HepG2 (cell line): ENCODE data around the gene LRRN4CL. TPM values are rescaled to one million over a fixed set of nuclear protein-coding genes. Genes with fewer than 3 reads are reported as not detected.
A peak's percentile ranks its signal among the peaks of the same experiment; 100 is the strongest.

ENCODE experiments used
- ARID2 ChIP-seq: sonication (generic); formaldehyde crosslinking; IDR thresholded peaks from 2 replicates; pipeline ENCODE4 v1.8.1; 2022; ENCODE audit warnings: mild to moderate bottlenecking, missing genetic modification reagents, borderline replicate concordance
- CREM ChIP-seq, 2 experiments: sonication (generic) in 1 of 2; formaldehyde crosslinking in 1 of 2; IDR thresholded peaks; 2 replicates each; pipeline versions ENCODE4 v1.4.0 to v1.6.1; 2016 to 2020; ENCODE audit warnings: antibody characterized with exemption in 1 of 2, mild to moderate bottlenecking in 1 of 2, missing genetic modification reagents in 1 of 2
- DMAP1 ChIP-seq: IDR thresholded peaks from 2 replicates; pipeline ENCODE4 v1.6.1; 2016
- FOSL1 ChIP-seq: sonication (generic); formaldehyde crosslinking; IDR thresholded peaks from 2 replicates; pipeline ENCODE4 v1.9.0; 2021; ENCODE audit warnings: missing genetic modification reagents, borderline replicate concordance
- MIXL1 ChIP-seq: IDR thresholded peaks from 2 replicates; pipeline ENCODE4 v1.6.1; 2016
- NAIF1 ChIP-seq: sonication (generic); formaldehyde crosslinking; IDR thresholded peaks from 2 replicates; pipeline ENCODE4 v1.5.0; 2020; ENCODE audit warnings: mild to moderate bottlenecking, missing genetic modification reagents, borderline replicate concordance
- PAF1 ChIP-seq: IDR thresholded peaks from 2 replicates; pipeline ENCODE4 v1.6.1; 2016; ENCODE audit warnings: missing genetic modification reagents, missing compliant biosample characterization
- RELA ChIP-seq: sonication (generic); formaldehyde crosslinking; IDR thresholded peaks from 2 replicates; pipeline ENCODE4 v1.4.0; 2020; ENCODE audit warnings: missing genetic modification reagents
- RXRB ChIP-seq: IDR thresholded peaks from 2 replicates; pipeline ENCODE4 v1.6.1; 2016; ENCODE audit warnings: borderline replicate concordance, missing genetic modification reagents, missing compliant biosample characterization
- SIX1 ChIP-seq: sonication (generic); formaldehyde crosslinking; IDR thresholded peaks from 2 replicates; pipeline ENCODE4 v1.4.0; 2020; ENCODE audit warnings: missing genetic modification reagents, borderline replicate concordance
- SMYD3 ChIP-seq: sonication (generic); formaldehyde crosslinking; IDR thresholded peaks from 2 replicates; pipeline ENCODE4 v1.8.1; 2023; ENCODE audit warnings: mild to moderate bottlenecking, missing genetic modification reagents
- SNAPC2 ChIP-seq: sonication (generic); formaldehyde crosslinking; IDR thresholded peaks from 2 replicates; pipeline ENCODE4 v1.8.1; 2022; ENCODE audit warnings: mild to moderate bottlenecking, missing genetic modification reagents
- ZNF570 ChIP-seq: sonication (generic); formaldehyde crosslinking; IDR thresholded peaks from 2 replicates; pipeline ENCODE4 v1.4.0; 2020; ENCODE audit warnings: mild to moderate bottlenecking, missing genetic modification reagents, borderline replicate concordance
- ZNF790 ChIP-seq: sonication (generic); formaldehyde crosslinking; IDR thresholded peaks from 2 replicates; pipeline ENCODE4 v1.8.0; 2022; ENCODE audit warnings: missing genetic modification reagents, mild to moderate bottlenecking, borderline replicate concordance
- ZNF891 ChIP-seq: sonication (generic); formaldehyde crosslinking; IDR thresholded peaks from 2 replicates; pipeline ENCODE4 v1.5.0; 2020; ENCODE audit warnings: mild to moderate bottlenecking, missing genetic modification reagents
- ZSCAN30 ChIP-seq: sonication (generic); formaldehyde crosslinking; IDR thresholded peaks from 2 replicates; pipeline ENCODE4 v1.5.0; 2020; ENCODE audit warnings: mild to moderate bottlenecking, missing genetic modification reagents
- polyA plus RNA-seq, 8 experiments: library from polyadenylated mRNA; depleted of rRNA in 3 of 8; stranded (reverse) in 7 of 8; unstranded in 1 of 8; fragments of >200 nt; fragmentation: Illumina TruSeq in 4 of 8; extraction: Trizol in 4 of 8; gene quantifications; 2 replicates each; pipeline versions ENCODE4 v1.2.1 to v1.2.3, GENCODE V29; 2011 to 2016; ENCODE audit warnings: low read depth in 4 of 8, missing spikeins in 1 of 8, mixed read lengths in 1 of 8; ENCODE audit not compliant: insufficient read depth in 1 of 8
- total RNA-seq, 5 experiments: library from RNA; depleted of rRNA; stranded (reverse); fragments of >200 nt; fragmentation: Illumina TruSeq; extraction: Trizol; gene quantifications; 2 replicates each; pipeline ENCODE4 v1.2.3, GENCODE V29; 2016; ENCODE audit warnings: low read depth in 1 of 5
- TF ChIP-seq, protein P1 (sequence below): sonication (generic); formaldehyde crosslinking; IDR thresholded peaks from 2 replicates; pipeline ENCODE4 v1.8.0; 2022; ENCODE audit warnings: missing genetic modification reagents, mild to moderate bottlenecking, borderline replicate concordance
- TF ChIP-seq, protein P2 (sequence below): sonication (generic); formaldehyde crosslinking; IDR thresholded peaks from 2 replicates; pipeline ENCODE4 v1.4.0; 2020; ENCODE audit warnings: mild to moderate bottlenecking, missing genetic modification reagents
- TF ChIP-seq, protein P3 (sequence below): sonication (generic); formaldehyde crosslinking; IDR thresholded peaks from 2 replicates; pipeline ENCODE4 v1.4.0; 2020; ENCODE audit warnings: missing genetic modification reagents, borderline replicate concordance
- TF ChIP-seq, protein P4 (sequence below): sonication (generic); formaldehyde crosslinking; IDR thresholded peaks from 2 replicates; pipeline ENCODE4 v1.8.0; 2022; ENCODE audit warnings: low read depth, missing genetic modification reagents
- TF ChIP-seq, protein P5 (sequence below): sonication (generic); formaldehyde crosslinking; IDR thresholded peaks from 2 replicates; pipeline ENCODE4 v1.4.0; 2020; ENCODE audit warnings: missing genetic modification reagents

LRRN4CL gene
- total and polyA plus RNA-seq, 2 of the 13 experiments (the other 11 are each of a cell fraction or from before 2014, with no cell fraction given): 0.11 TPM; not detected in 1

DNA sequence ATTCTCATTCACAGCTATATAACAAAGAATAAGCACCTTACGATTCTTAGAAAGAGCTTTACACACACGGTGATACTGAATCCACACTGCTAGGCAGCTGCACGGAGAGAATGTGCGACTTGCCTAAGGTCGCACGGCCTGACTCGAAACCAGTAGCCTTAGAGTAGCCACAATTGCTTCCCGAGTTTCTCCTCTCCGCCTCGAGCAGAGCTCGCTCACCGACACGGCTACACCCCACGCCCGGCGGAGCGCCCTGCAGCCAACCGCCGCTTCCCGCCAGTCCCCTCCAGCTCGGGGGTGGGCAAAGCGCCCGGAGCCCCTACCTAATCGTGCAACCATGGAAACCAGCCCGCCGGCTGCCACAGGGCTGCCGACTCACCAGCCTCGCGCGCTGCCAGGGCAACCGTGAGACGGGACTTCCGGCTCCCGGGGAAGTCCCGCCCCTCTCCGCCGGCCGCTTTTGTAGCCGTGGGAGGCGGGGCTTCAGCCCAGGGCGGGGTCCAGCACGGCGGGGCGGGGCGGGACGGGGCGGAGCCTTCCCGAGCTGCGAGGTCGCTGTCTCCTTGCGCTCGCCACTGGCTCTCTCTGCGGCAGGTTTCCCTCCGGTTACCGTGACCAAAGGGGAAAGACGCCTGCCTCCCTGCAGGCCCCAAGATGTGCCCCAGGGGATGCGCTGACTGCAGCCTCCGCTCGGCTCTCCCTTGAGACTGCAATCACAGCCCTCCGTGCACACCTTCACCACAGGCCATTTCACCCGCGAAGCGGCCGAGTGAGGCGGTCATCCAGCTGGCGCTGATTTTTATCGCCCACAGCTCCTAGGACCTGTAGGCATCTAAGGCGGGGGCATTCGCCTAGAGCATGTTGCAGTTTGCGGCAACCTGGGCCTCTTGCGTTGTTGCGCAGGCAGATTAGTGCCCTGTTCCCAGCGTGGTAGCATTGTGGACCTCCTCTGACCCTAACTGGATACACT lies 16.8 kb upstream of the LRRN4CL start (continued):
- TF ChIP-seq, protein P1, sequence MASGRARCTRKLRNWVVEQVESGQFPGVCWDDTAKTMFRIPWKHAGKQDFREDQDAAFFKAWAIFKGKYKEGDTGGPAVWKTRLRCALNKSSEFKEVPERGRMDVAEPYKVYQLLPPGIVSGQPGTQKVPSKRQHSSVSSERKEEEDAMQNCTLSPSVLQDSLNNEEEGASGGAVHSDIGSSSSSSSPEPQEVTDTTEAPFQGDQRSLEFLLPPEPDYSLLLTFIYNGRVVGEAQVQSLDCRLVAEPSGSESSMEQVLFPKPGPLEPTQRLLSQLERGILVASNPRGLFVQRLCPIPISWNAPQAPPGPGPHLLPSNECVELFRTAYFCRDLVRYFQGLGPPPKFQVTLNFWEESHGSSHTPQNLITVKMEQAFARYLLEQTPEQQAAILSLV: 0 out of 2 replicates have a peak, but pooled peaks have one; percentile 51
- TF ChIP-seq ARID2: 0 out of 2 replicates have a peak, but pooled peaks have one; percentile 68
- no peak for TF ChIP-seq CREM (IDR thresholded peaks at IDR 0.05)
- no peak for TF ChIP-seq CREM (CRISPR knock-in tag; IDR thresholded peaks at IDR 0.05)
- TF ChIP-seq, protein P2, sequence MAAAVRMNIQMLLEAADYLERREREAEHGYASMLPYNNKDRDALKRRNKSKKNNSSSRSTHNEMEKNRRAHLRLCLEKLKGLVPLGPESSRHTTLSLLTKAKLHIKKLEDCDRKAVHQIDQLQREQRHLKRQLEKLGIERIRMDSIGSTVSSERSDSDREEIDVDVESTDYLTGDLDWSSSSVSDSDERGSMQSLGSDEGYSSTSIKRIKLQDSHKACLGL: peak; percentile 56; the same call in 1 of the 2 replicates
- TF ChIP-seq SMYD3: no peak
- TF ChIP-seq RXRB: no peak
- TF ChIP-seq ZNF570 (CRISPR knock-in tag): no peak
- peak; percentile 91 for TF ChIP-seq PAF1 (CRISPR knock-in tag)
- TF ChIP-seq SIX1 (CRISPR knock-in tag): no peak
- TF ChIP-seq MIXL1 (CRISPR knock-in tag): no peak
- TF ChIP-seq RELA: no peak
- TF ChIP-seq SNAPC2 (CRISPR knock-in tag): 0 out of 2 replicates have a peak, but pooled peaks have one; percentile 9
- TF ChIP-seq NAIF1: no peak
- no peak for TF ChIP-seq ZSCAN30 (CRISPR knock-in tag)
- peak; percentile 20; the same call in 1 of the 2 replicates for TF ChIP-seq DMAP1 (CRISPR knock-in tag)
- TF ChIP-seq, protein P3, sequence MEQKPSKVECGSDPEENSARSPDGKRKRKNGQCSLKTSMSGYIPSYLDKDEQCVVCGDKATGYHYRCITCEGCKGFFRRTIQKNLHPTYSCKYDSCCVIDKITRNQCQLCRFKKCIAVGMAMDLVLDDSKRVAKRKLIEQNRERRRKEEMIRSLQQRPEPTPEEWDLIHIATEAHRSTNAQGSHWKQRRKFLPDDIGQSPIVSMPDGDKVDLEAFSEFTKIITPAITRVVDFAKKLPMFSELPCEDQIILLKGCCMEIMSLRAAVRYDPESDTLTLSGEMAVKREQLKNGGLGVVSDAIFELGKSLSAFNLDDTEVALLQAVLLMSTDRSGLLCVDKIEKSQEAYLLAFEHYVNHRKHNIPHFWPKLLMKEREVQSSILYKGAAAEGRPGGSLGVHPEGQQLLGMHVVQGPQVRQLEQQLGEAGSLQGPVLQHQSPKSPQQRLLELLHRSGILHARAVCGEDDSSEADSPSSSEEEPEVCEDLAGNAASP (CRISPR knock-in tag): no peak
- TF ChIP-seq, protein P4, sequence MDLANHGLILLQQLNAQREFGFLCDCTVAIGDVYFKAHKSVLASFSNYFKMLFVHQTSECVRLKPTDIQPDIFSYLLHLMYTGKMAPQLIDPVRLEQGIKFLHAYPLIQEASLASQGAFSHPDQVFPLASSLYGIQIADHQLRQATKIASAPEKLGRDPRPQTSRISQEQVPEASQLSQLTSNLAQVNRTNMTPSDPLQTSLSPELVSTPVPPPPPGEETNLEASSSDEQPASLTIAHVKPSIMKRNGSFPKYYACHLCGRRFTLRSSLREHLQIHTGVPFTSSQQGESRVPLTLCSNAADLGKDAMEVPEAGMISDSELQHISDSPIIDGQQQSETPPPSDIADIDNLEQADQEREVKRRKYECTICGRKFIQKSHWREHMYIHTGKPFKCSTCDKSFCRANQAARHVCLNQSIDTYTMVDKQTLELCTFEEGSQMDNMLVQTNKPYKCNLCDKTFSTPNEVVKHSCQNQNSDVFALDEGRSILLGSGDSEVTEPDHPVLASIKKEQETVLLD (CRISPR knock-in tag): peak; percentile 34; the same call in 1 of the 2 replicates
- TF ChIP-seq ZNF790 (CRISPR knock-in tag): no peak
- TF ChIP-seq, protein P5, sequence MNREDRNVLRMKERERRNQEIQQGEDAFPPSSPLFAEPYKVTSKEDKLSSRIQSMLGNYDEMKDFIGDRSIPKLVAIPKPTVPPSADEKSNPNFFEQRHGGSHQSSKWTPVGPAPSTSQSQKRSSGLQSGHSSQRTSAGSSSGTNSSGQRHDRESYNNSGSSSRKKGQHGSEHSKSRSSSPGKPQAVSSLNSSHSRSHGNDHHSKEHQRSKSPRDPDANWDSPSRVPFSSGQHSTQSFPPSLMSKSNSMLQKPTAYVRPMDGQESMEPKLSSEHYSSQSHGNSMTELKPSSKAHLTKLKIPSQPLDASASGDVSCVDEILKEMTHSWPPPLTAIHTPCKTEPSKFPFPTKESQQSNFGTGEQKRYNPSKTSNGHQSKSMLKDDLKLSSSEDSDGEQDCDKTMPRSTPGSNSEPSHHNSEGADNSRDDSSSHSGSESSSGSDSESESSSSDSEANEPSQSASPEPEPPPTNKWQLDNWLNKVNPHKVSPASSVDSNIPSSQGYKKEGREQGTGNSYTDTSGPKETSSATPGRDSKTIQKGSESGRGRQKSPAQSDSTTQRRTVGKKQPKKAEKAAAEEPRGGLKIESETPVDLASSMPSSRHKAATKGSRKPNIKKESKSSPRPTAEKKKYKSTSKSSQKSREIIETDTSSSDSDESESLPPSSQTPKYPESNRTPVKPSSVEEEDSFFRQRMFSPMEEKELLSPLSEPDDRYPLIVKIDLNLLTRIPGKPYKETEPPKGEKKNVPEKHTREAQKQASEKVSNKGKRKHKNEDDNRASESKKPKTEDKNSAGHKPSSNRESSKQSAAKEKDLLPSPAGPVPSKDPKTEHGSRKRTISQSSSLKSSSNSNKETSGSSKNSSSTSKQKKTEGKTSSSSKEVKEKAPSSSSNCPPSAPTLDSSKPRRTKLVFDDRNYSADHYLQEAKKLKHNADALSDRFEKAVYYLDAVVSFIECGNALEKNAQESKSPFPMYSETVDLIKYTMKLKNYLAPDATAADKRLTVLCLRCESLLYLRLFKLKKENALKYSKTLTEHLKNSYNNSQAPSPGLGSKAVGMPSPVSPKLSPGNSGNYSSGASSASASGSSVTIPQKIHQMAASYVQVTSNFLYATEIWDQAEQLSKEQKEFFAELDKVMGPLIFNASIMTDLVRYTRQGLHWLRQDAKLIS: no peak
- TF ChIP-seq ZNF891: no peak
- no peak for TF ChIP-seq FOSL1 (CRISPR knock-in tag)
